Stomach (tissue), 9 donors: ENCODE data around the gene CFAP20DC. TPM values are rescaled to one million over a fixed set of nuclear protein-coding genes. Genes with fewer than 3 reads are reported as not detected.
"Not testable (repeated sequence)": the region's sequence is repeated elsewhere in the genome, so short reads cannot be mapped to it uniquely, and the experiment has no call there.

ENCODE experiments used
- DNase-seq, 2 donors: peaks; one replicate each; pipeline versions ENCODE4 v3.0.0 to v3.0.0-alpha.2; 2013 to 2019
- H3K27ac ChIP-seq, 5 donors: fragments of 200-600 bp in 4 of 5; sonication (generic) in 4 of 5; one replicate each; pipeline ENCODE4 v1.5.1; 2013 to 2019; ENCODE audit warnings: mild to moderate bottlenecking in 1 of 5, moderate library complexity in 1 of 5
- H3K27me3 ChIP-seq, 3 donors: fragments of 200-600 bp; sonication (generic); one replicate each; pipeline ENCODE4 v1.5.1; 2017 to 2019; ENCODE audit warnings: mixed run types in 1 of 3
- H3K36me3 ChIP-seq, 4 donors: fragments of 200-600 bp; sonication (generic); 1 replicate in 3 of 4; 2 replicates in 1 of 4; pipeline ENCODE4 v1.5.1; 2016 to 2019
- H3K4me1 ChIP-seq, 4 donors: fragments of 200-600 bp; sonication (generic); one replicate each; pipeline ENCODE4 v1.5.1; 2016 to 2019
- H3K4me3 ChIP-seq, 4 donors: fragments of 200-600 bp; sonication (generic) in 3 of 4; one replicate each; pipeline ENCODE4 v1.5.1; 2016 to 2019; ENCODE audit warnings: mild to moderate bottlenecking in 1 of 4
- H3K9me3 ChIP-seq, 4 donors: fragments of 200-600 bp; sonication (generic); one replicate each; pipeline ENCODE4 v1.5.1; 2016 to 2019
- EP300 ChIP-seq: sonication (generic); formaldehyde crosslinking; IDR thresholded peaks from one replicate; pipeline ENCODE4 v1.6.1; 2017; ENCODE audit warnings: antibody characterized with exemption
- POLR2A ChIP-seq, 4 donors: fragments of 450-650 bp; IDR thresholded peaks; one replicate each; pipeline ENCODE4 v1.6.1; 2016; ENCODE audit warnings: antibody characterized with exemption in 4 of 4, control low read depth in 2 of 4, mild to moderate bottlenecking in 1 of 4, moderate library complexity in 1 of 4
- POLR2AphosphoS5 ChIP-seq, 3 donors: sonication (generic); formaldehyde crosslinking; IDR thresholded peaks; one replicate each; pipeline ENCODE4 v1.6.1; 2016; ENCODE audit warnings: antibody characterized with exemption in 3 of 3
- WGBS, 5 donors: extraction: QIAGEN DNeasy Blood & Tissue Kit in 3 of 5; methylation state at CpG; one replicate each; pipeline versions ENCODE4 v1.1.5 to v1.1.7; 2013 to 2018; 5-methylcytosine and 5-hydroxymethylcytosine counted together
- intact Hi-C: fragments of 100-400 bp; cut with DNase I; formaldehyde crosslinking; loops from one replicate; pipeline ENCODE4 v1.15.1; 2023; ENCODE audit warnings: low total_unique reads
- polyA plus RNA-seq, 3 donors: library from polyadenylated mRNA; stranded (reverse); fragments of 200-250 nt; gene quantifications; one replicate each; pipeline ENCODE4 v1.2.3, GENCODE V29; 2013
- total RNA-seq, 5 donors: library from RNA; depleted of rRNA; stranded (reverse); fragments of >200 nt; gene quantifications; one replicate each; pipeline versions ENCODE4 v1.1.0 to v1.2.3, GENCODE V29; 2014 to 2016
- TF ChIP-seq, protein P1 (sequence below), 7 experiments: fragments of 450-650 bp in 4 of 7; fragments of 200-600 bp in 3 of 7; sonication (generic) in 3 of 7; IDR thresholded peaks; one replicate each; pipeline ENCODE4 v1.5.1; 2016 to 2019; ENCODE audit warnings: antibody characterized with exemption in 7 of 7, control low read depth in 2 of 7, mild to moderate bottlenecking in 1 of 7
- donor health status: healthy with polysubstance abuse.
- donor health status: Bipolar disorder and iron deficiency.
- donor health status: healthy.

Gene CFAP20DC
- total and polyA plus RNA-seq, 8 donors, result 0.81 to 2.0 (median 1.00) TPM; not detected in 4

DNA sequence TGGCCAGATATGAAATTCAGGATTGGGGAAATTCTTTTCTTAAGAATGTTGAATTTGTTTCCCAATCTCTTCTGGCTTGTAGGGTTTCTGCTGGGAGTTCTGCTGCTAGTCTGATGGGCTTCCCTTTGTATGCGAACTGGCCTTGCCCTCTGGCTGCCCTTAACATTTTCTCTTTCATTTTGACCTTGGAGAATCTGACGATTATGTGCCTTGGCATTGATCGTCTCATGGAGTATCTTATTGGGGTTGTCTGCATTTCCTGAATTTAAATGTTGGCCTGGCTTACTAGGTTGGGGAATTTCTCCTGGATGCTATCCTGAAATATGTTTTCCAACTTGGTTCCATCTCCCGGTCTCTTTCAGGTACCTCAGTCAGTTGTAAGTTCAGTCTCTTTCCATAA is 152.2 kb downstream of the CFAP20DC start:
- Histone ChIP-seq H3K27me3 (no peaks in the 10 kb centered on the region), H3K9me3 (peaks cover 0 to 10% (median 7%) of the 10 kb centered on the region in 4 donors), H3K4me1 (peaks cover 0 to 10% (median 7%) of the 10 kb centered on the region in 4 donors), H3K4me3 (no peak overlapping the region), H3K36me3 (no peaks in the 10 kb centered on the region), H3K27ac (no peak overlapping the region)
- intact Hi-C loops, result no loop called here
- TF ChIP-seq POLR2AphosphoS5 (IDR thresholded peaks at IDR 0.05) (no peak), EP300 (no peak), POLR2A (IDR thresholded peaks at IDR 0.05) (no peak)
- TF ChIP-seq, protein P1, sequence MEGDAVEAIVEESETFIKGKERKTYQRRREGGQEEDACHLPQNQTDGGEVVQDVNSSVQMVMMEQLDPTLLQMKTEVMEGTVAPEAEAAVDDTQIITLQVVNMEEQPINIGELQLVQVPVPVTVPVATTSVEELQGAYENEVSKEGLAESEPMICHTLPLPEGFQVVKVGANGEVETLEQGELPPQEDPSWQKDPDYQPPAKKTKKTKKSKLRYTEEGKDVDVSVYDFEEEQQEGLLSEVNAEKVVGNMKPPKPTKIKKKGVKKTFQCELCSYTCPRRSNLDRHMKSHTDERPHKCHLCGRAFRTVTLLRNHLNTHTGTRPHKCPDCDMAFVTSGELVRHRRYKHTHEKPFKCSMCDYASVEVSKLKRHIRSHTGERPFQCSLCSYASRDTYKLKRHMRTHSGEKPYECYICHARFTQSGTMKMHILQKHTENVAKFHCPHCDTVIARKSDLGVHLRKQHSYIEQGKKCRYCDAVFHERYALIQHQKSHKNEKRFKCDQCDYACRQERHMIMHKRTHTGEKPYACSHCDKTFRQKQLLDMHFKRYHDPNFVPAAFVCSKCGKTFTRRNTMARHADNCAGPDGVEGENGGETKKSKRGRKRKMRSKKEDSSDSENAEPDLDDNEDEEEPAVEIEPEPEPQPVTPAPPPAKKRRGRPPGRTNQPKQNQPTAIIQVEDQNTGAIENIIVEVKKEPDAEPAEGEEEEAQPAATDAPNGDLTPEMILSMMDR (IDR thresholded peaks at IDR 0.05), result no peak
- no peak for DNase-seq
- 76 to 90% (median 79%) methylated on average over 4 of the region's 4 CpGs for WGBS, 5 donors

DNA sequence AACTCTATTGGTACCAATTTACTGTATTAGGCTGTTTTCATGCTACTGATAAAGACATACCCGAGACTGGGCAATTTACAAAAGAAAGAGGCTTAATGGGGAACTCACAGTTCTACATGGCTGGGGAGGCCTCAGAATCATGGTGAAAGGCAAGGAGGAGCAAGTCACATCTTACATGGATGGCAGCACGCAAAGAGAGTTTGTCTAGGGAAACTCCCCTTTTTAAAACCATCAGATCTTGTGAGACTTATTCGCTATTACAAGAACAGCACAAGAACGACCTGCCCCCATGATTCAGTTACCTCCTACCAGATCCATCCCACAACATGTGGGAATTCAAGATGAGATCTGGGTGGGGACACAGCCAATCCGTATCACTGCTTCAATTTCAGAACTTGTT is 154.1 kb downstream of the CFAP20DC start:
- peaks cover 0 to 10% (median 7%) of the 10 kb centered on the region in 4 donors for H3K9me3 ChIP-seq
- 92 to 95% (median 94%) methylated on average over 5 of the region's 5 CpGs for WGBS, 5 donors
- DNase-seq, H3K36me3 ChIP-seq, H3K27ac ChIP-seq, H3K27me3 ChIP-seq, H3K4me3 ChIP-seq, intact Hi-C loops: not testable (repeated sequence)
- peaks cover 0 to 10% (median 7%) of the 10 kb centered on the region in 4 donors for H3K4me1 ChIP-seq

DNA sequence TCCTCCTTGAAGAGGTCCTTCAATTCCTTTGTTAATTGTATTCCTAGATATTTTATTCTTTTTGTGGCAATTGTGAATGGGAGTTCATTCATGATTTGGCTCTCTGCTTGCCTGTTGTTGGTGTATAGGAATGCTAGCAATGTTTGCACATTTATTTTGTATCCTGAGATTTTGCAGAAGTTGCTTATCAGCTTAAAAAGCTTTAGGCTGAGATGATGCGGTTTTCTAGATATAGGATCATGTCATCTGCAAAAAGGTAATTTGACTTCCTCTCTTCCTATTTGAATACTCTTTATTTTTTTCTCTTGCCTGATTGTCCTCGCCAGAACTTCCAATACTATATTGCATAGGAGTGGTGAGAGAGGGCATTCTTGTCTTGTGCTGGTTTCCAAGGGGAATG is 157.3 kb downstream of the CFAP20DC start:
- H3K27me3 ChIP-seq, DNase-seq, intact Hi-C loops, H3K36me3 ChIP-seq, H3K4me3 ChIP-seq, H3K27ac ChIP-seq, H3K4me1 ChIP-seq: not testable (repeated sequence)
- WGBS, 5 donors, result 67 to 80% (median 72%) methylated on average over 2 of the region's 2 CpGs
- peaks cover 0 to 10% (median 7%) of the 10 kb centered on the region in 4 donors for H3K9me3 ChIP-seq

DNA sequence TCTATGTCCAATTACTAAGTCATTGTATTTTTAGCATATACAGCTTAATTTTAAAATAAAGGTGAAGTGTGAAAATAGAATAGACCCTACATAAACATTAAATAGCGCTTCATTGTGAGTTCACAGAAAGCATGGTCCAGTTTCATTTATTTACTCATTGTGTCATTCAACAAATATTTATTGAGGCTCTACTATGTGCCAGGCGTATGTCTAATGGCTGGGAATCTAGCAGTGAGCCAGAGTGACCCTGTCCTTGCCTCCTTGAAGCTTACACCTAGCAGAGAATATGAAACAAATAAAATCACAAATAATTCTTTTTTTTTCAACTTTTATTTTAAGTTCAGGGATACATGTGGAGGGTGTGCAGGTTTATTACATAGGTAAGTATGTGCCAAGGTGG is 161.7 kb downstream of the CFAP20DC start:
- Histone ChIP-seq H3K9me3 (no peaks in the 10 kb centered on the region), H3K4me1 (no peaks in the 10 kb centered on the region), H3K4me3 (no peak overlapping the region), H3K27ac (no peak overlapping the region), H3K36me3 (no peaks in the 10 kb centered on the region), H3K27me3 (no peaks in the 10 kb centered on the region)
- TF ChIP-seq, protein P1 (IDR thresholded peaks at IDR 0.05), result no peak
- TF ChIP-seq EP300 (no peak), POLR2A (IDR thresholded peaks at IDR 0.05) (no peak), POLR2AphosphoS5 (IDR thresholded peaks at IDR 0.05) (no peak)
- no peak for DNase-seq
- intact Hi-C loops, result no loop called here
- WGBS, 5 donors, result 37 to 48% (median 45%) methylated on average over 2 of the region's 2 CpGs

DNA sequence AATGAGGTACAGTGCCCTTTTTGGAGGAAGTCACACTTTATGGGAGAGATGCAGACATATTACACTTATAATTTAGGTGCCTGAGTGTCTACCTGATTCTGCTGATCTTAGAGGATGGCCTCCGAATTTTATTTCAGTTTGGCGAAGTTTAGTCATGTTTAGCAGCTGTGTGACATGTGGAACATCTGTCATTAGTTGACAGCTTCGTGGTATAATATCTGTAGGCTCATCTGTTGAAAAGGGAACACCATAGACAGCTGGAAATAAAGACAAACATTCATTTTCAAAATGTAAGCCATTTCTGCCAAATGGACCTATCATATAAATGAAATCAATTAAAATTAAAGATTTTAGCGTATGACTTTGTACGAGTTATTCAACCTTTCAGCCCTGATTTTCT is 165.4 kb downstream of the CFAP20DC start:
- H3K27me3 ChIP-seq, result no peaks in the 10 kb centered on the region
- no peaks in the 10 kb centered on the region for H3K36me3 ChIP-seq
- TF ChIP-seq, protein P1 (IDR thresholded peaks at IDR 0.05), result no peak
- TF ChIP-seq POLR2AphosphoS5 (IDR thresholded peaks at IDR 0.05), result no peak
- no peak for TF ChIP-seq EP300
- TF ChIP-seq POLR2A (IDR thresholded peaks at IDR 0.05), result no peak
- 75 to 88% (median 86%) methylated on average over 5 of the region's 5 CpGs for WGBS, 5 donors
- no peak overlapping the region for H3K4me3 ChIP-seq
- no peaks in the 10 kb centered on the region for H3K4me1 ChIP-seq
- no peak overlapping the region for H3K27ac ChIP-seq
- DNase-seq, result no peak
- no peaks in the 10 kb centered on the region for H3K9me3 ChIP-seq
- intact Hi-C loops, result no loop called here
